Right atrium auricular region (tissue), 2 donors: ENCODE data around the gene CFAP92. TPM values are rescaled to one million over a fixed set of nuclear protein-coding genes. Genes with fewer than 3 reads are reported as not detected.

Source experiments
- DNase-seq: peaks from one replicate; pipeline ENCODE4 v3.0.0-alpha.2; 2019; ENCODE audit warnings: low spot score
- H3K27ac ChIP-seq, 2 donors: fragments of 200-600 bp; sonication (generic); 1 replicate in 1 of 2; 2 replicates in 1 of 2; pipeline ENCODE4 v1.5.1; 2016 to 2019
- H3K27me3 ChIP-seq, 2 donors: fragments of 200-600 bp; sonication (generic); one replicate each; pipeline versions ENCODE4 v1.5.1 to v1.6.0; 2017 to 2019
- H3K36me3 ChIP-seq: fragments of 200-600 bp; sonication (generic); one replicate; pipeline ENCODE4 v1.5.1; 2016
- H3K4me1 ChIP-seq, 2 donors: fragments of 200-600 bp; sonication (generic); one replicate each; pipeline versions ENCODE4 v1.5.1 to v1.6.0; 2017 to 2019
- H3K4me3 ChIP-seq, 2 donors: fragments of 200-600 bp; sonication (generic); 1 replicate in 1 of 2; 2 replicates in 1 of 2; pipeline ENCODE4 v1.5.1; 2017 to 2019; ENCODE audit warnings: mild to moderate bottlenecking in 1 of 2, moderate library complexity in 1 of 2
- H3K9me3 ChIP-seq, 2 donors: fragments of 200-600 bp; sonication (generic); one replicate each; pipeline ENCODE4 v1.5.1; 2019
- CTCF ChIP-seq, 2 donors: fragments of 200-600 bp; sonication (generic); IDR thresholded peaks; one replicate each; pipeline ENCODE4 v1.5.1; 2019; ENCODE audit warnings: antibody characterized with exemption in 2 of 2
- total RNA-seq, 2 donors: library from RNA; depleted of rRNA; stranded (reverse); fragments of >200 nt; gene quantifications; one replicate each; pipeline ENCODE4 v1.1.0, GENCODE V29; 2016

CFAP92 gene
- total RNA-seq = not detected

- H3K4me3 ChIP-seq = peak within 1 kb of the TSS; percentile 20 to 54
- H3K9me3 ChIP-seq = no peaks in the 10 kb centered on the region
- no peak for TF ChIP-seq CTCF (IDR thresholded peaks at IDR 0.05)
- H3K27me3 ChIP-seq = no peaks in the 10 kb centered on the region
- H3K4me1 ChIP-seq = peaks cover 0 to 17% of the 10 kb centered on the region in 2 donors
- H3K36me3 ChIP-seq = no peaks in the 10 kb centered on the region
- DNase-seq = peak; percentile 87
- no peak within 1 kb of the TSS for H3K27ac ChIP-seq
These were observed at the start of gene CFAP92 for GRCh38 chr3:128993461-128994172. Gene CFAP92, minus strand, starts transcription at chr3:128994076. Its CDS starts 772 bp downstream, at chr3:128993304.

GRCh38 chr3:129040579-129041300, 46.9 kb upstream of the CFAP92 start:
- no peak for DNase-seq
- Histone ChIP-seq H3K4me3 (no peak overlapping the region), H3K9me3 (peaks cover 0 to 5% of the 10 kb centered on the region in 2 donors), H3K4me1 (peaks cover 0 to 9% of the 10 kb centered on the region in 2 donors), H3K27me3 (no peaks in the 10 kb centered on the region), H3K27ac (no peak overlapping the region), H3K36me3 (no peaks in the 10 kb centered on the region)
- no peak for TF ChIP-seq CTCF (IDR thresholded peaks at IDR 0.05)

- Histone ChIP-seq H3K4me3 (no peak overlapping the region), H3K27me3 (no peaks in the 10 kb centered on the region), H3K36me3 (no peaks in the 10 kb centered on the region), H3K9me3 (peaks cover 0 to 5% of the 10 kb centered on the region in 2 donors), H3K4me1 (peaks cover 0 to 4% of the 10 kb centered on the region in 2 donors), H3K27ac (no peak overlapping the region)
- DNase-seq = no peak
- no peak for TF ChIP-seq CTCF (IDR thresholded peaks at IDR 0.05)
These were observed 46.1 kb upstream of the CFAP92 start for GRCh38 chr3:129040039-129040336.

- H3K9me3 ChIP-seq = no peaks in the 10 kb centered on the region
- H3K4me3 ChIP-seq = no peak overlapping the region
- no peak for DNase-seq
- H3K4me1 ChIP-seq = peaks cover 0 to 4% of the 10 kb centered on the region in 2 donors
- H3K36me3 ChIP-seq = no peaks in the 10 kb centered on the region
- H3K27ac ChIP-seq = no peak overlapping the region
- no peaks in the 10 kb centered on the region for H3K27me3 ChIP-seq
- no peak for TF ChIP-seq CTCF (IDR thresholded peaks at IDR 0.05)
These were observed 45.6 kb upstream of the CFAP92 start for GRCh38 chr3:129039271-129040038.

- no peak for TF ChIP-seq CTCF (IDR thresholded peaks at IDR 0.05)
- Histone ChIP-seq H3K4me3 (no peak overlapping the region), H3K4me1 (peaks cover 0 to 4% of the 10 kb centered on the region in 2 donors), H3K27ac (no peak overlapping the region), H3K9me3 (no peaks in the 10 kb centered on the region), H3K27me3 (no peaks in the 10 kb centered on the region), H3K36me3 (no peaks in the 10 kb centered on the region)
- DNase-seq = no peak
These were observed 44.4 kb upstream of the CFAP92 start for GRCh38 chr3:129038121-129038855.
